IPS-15b (cell line): ENCODE results near the gene TTLL4.

Experiments used
- H3K27me3 ChIP-seq: one replicate; pipeline ENCODE4 v1.6.1; 2013; ENCODE audit warnings: low read length; ENCODE audit not compliant: control insufficient read depth, insufficient read depth
- H3K36me3 ChIP-seq: one replicate; pipeline ENCODE4 v1.6.1; 2013; ENCODE audit warnings: low read length; ENCODE audit not compliant: control insufficient read depth, insufficient read depth
- H3K4me1 ChIP-seq: one replicate; pipeline ENCODE4 v1.6.1; 2013; ENCODE audit warnings: mild to moderate bottlenecking, low read length; ENCODE audit not compliant: control insufficient read depth, insufficient read depth
- H3K4me3 ChIP-seq: one replicate; pipeline ENCODE4 v1.5.1; 2013; ENCODE audit warnings: low read depth, low read length
- H3K9ac ChIP-seq: one replicate; pipeline ENCODE4 v1.6.1; 2013; ENCODE audit warnings: low read depth, mild to moderate bottlenecking, low read length
- H3K9me3 ChIP-seq: one replicate; pipeline ENCODE4 v1.6.1; 2013; ENCODE audit warnings: mild to moderate bottlenecking, low read length; ENCODE audit not compliant: control insufficient read depth, insufficient read depth

TTLL4 gene, protein sequence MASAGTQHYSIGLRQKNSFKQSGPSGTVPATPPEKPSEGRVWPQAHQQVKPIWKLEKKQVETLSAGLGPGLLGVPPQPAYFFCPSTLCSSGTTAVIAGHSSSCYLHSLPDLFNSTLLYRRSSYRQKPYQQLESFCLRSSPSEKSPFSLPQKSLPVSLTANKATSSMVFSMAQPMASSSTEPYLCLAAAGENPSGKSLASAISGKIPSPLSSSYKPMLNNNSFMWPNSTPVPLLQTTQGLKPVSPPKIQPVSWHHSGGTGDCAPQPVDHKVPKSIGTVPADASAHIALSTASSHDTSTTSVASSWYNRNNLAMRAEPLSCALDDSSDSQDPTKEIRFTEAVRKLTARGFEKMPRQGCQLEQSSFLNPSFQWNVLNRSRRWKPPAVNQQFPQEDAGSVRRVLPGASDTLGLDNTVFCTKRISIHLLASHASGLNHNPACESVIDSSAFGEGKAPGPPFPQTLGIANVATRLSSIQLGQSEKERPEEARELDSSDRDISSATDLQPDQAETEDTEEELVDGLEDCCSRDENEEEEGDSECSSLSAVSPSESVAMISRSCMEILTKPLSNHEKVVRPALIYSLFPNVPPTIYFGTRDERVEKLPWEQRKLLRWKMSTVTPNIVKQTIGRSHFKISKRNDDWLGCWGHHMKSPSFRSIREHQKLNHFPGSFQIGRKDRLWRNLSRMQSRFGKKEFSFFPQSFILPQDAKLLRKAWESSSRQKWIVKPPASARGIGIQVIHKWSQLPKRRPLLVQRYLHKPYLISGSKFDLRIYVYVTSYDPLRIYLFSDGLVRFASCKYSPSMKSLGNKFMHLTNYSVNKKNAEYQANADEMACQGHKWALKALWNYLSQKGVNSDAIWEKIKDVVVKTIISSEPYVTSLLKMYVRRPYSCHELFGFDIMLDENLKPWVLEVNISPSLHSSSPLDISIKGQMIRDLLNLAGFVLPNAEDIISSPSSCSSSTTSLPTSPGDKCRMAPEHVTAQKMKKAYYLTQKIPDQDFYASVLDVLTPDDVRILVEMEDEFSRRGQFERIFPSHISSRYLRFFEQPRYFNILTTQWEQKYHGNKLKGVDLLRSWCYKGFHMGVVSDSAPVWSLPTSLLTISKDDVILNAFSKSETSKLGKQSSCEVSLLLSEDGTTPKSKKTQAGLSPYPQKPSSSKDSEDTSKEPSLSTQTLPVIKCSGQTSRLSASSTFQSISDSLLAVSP

DNA sequence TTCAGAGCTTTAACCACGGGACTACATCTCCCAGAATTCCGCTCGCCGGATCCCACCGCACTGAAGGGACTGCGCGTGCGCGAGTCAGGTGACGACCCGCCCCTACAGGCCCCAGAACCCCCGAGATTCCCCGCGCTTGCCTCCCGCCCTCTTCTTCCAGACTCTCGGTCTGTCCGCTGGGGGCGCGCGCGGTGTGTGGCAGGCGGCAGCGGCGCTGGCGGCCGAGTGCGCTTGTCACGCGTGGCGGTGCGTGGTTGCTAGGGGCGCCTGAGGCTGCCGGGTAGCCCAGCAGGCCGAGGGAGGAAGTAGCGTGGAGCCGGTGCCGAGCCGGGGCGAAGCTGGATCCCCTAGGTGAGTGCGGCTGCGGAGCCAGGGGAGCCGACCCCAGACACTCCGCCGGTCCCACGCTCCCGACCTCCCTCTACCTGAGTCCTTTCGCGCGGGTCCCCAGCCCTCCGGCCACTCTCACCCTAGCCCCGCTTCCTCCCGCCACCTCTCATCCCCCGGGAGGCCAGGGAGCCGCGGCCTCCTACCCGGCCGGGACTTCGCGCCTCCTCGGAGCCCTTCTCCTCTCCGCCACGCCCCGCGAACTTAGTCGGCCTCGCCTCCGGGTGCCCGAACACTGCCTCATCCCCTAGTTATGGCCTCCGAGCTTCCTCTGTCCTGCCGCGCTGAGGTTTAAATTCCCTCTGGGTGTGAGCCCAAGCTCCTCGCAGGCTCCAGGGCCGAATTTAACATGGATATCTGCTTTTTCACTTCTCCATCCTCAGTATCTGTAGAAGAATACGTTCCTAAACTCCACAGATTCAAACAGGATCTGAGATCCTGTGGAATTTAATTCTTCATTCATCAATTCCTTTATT, at the start of gene TTLL4:
Gene TTLL4, plus strand, starts transcription at position 149 of the 863 bp plus-strand sequence. CDS start 26,842 bp downstream, outside the sequence.
- Histone ChIP-seq H3K9ac (peak within 1 kb of the TSS; percentile 79), H3K4me3 (peak within 1 kb of the TSS; percentile 74), H3K27me3 (no peaks in the 10 kb centered on the region), H3K36me3 (no peaks in the 10 kb centered on the region), H3K4me1 (no peaks in the 10 kb centered on the region), H3K9me3 (no peaks in the 10 kb centered on the region)

DNA sequence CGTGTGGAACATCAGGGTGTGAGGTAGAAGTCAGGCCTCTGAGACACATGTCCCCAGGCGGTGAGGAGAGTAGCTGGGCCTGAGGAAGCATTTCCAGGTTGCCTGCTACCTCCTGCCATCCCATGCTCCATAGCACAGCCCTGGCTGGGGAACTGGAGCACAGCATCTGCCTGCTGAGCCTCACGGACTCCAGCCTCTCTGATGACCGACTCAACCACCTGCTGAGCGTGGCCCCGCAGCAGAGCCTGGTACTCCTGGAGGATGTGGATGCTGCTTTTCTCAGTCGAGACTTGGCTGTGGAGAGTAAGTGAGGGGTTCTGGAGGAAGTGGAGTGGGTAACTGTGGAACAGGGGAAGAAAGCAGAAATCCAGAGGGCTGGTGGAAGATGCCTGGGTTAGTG, 48.3 kb upstream of the TTLL4 start:
- Histone ChIP-seq H3K9ac (no peak overlapping the region), H3K36me3 (peaks cover 41% of the 10 kb centered on the region), H3K4me1 (peaks cover 2% of the 10 kb centered on the region), H3K9me3 (no peaks in the 10 kb centered on the region), H3K27me3 (no peaks in the 10 kb centered on the region), H3K4me3 (no peak overlapping the region)

DNA sequence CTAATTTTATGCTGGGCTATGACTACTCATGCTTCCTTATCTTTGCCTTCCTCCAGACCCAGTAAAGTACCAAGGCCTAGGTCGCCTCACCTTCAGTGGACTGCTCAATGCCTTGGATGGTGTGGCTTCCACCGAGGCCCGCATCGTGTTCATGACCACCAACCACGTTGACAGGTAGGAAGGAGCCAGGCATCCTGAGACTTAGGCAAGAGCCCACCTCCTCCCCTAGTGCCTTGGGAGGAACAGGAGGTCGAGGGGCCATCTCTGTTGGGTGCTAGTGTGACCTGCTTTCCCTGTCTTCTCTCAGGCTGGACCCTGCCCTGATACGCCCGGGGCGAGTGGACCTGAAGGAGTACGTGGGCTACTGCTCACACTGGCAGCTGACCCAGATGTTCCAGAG, 47.8 kb upstream of the TTLL4 start:
- Histone ChIP-seq H3K9ac (no peak overlapping the region), H3K9me3 (no peaks in the 10 kb centered on the region), H3K4me3 (no peak overlapping the region), H3K4me1 (peaks cover 2% of the 10 kb centered on the region), H3K27me3 (no peaks in the 10 kb centered on the region), H3K36me3 (peaks cover 45% of the 10 kb centered on the region)

DNA sequence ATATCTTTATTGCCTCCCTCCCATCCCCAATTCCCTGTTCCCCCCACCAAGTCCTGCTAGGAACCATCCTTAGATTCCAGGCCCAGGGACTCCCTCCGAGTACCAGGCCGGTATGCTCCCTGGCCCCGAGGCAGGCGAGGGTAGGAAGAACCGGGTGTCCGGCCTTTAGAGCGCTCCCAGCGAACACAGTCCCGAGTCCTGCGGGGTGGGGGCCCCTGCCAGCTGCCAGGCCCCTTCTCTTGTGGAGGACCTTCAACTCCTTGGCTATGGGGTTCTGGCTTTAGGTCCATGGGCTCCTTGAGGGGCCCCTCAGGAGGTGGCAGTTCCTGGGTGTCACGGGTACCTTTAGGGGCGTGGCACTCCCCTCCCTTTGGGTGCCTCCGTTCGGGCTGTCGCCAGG, 46.7 kb upstream of the TTLL4 start:
- H3K9ac ChIP-seq = no peak overlapping the region
- peaks cover 2% of the 10 kb centered on the region for H3K4me1 ChIP-seq
- H3K4me3 ChIP-seq = no peak overlapping the region
- peaks cover 48% of the 10 kb centered on the region for H3K36me3 ChIP-seq
- no peaks in the 10 kb centered on the region for H3K27me3 ChIP-seq
- H3K9me3 ChIP-seq = no peaks in the 10 kb centered on the region

DNA sequence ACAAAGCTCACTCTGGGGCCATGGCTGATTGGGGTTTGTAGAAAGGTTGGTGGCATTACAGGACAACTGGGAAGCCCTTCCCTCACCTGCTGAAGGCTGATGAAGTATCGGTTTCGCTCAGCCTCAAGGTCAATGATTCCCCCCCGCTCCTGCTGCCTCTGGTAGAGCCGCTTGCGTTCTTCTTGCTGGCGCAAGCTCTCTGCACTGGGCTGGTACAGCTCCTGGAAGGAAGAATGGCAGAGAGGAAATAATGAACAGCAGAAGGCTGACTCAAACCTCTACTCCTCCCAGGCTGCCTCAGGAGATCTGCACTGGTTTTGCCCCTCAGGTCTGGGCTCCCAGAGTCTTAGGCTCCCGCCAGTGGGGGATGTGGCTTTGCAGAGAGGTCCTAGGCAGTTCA, 46.0 kb upstream of the TTLL4 start:
- Histone ChIP-seq H3K36me3 (peaks cover 48% of the 10 kb centered on the region), H3K4me3 (no peak overlapping the region), H3K27me3 (no peaks in the 10 kb centered on the region), H3K4me1 (peaks cover 2% of the 10 kb centered on the region), H3K9ac (no peak overlapping the region), H3K9me3 (no peaks in the 10 kb centered on the region)

DNA sequence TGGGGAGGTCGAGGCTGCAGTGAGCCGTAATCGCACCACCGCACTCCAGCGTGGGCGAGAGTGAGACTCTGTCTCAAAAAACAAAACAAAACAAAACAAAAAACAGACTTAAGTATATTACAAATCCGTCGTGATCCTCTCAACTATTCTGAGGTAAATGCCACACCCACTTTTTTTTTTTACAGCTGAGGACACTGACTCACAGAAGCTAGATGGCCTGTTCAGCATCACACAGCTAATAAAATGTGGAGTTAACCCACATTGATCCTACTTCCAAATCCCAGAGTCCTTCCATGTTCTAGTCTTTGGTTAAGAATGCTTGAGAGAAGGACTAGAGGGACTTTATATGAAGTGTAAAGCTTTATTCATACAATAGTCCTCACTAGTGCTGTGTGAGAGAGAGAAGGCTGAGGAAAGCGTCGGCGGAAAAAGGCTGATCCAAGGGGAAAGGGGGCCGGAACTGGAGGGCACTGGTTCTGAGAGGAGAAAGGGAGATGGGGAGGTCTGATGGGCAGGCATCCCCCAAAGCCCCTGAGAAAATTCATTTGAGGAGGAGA, 39.5 kb upstream of the TTLL4 start:
- peak overlapping the region; percentile 94 for H3K9ac ChIP-seq
- no peaks in the 10 kb centered on the region for H3K9me3 ChIP-seq
- peaks cover 15% of the 10 kb centered on the region for H3K36me3 ChIP-seq
- peak overlapping the region; percentile 99 for H3K4me3 ChIP-seq
- H3K27me3 ChIP-seq = no peaks in the 10 kb centered on the region
- no peaks in the 10 kb centered on the region for H3K4me1 ChIP-seq

DNA sequence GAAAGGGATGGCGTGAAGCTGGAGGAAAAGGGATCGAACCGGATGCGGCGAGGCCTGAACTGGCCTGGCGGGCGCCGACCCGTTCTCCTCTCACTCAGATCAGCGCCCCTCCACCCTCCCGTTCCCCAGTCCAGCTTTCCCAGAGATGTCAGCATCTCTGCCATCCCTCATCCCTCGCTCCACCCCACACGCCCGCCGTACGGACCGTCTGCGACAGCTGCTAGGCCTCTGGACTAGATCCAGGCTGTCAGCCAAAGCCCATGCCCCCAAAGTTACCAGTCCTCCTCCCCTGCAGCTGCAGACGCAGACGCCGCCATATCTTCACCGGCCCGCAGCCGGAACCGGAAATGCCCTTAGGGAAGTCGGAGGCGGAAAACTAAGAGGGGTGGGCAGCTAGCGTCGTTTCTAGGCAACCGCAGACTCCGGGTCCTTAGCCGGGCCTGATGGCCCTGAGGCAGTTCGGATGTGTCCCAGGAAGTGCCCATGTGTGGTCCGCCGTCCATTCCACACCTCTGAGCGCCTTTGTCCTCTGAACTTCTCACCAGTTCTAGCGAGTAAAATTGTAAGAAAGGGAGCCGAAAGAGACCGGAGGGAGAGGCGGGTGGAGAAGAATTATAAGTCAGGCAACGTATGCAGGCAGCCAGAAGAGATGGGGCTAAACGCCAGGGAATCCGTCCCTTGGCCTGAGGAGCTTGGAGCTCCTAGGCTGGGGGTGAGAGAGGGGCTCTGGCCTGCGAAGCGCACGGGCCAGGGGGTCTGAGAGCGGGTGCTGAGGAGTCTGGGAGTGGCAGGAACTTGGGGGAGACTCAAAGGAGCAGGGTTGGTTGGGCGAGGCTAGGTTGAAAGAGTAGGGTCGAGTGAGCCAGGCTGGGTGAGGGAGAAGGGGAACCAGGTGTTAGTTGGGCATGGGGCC, 38.7 kb upstream of the TTLL4 start, which contains the start of the genes RNF25 and STK36:
Gene RNF25, minus strand, starts transcription at position 349 of the 913 bp plus-strand sequence. Its CDS starts 32 bp downstream, at position 317.
Gene STK36, plus strand, starts transcription at position 433 of the 913 bp plus-strand sequence. CDS start 744 bp downstream, outside the sequence.
- H3K27me3 ChIP-seq = no peaks in the 10 kb centered on the region
- H3K9ac ChIP-seq = peak within 1 kb of the TSS; percentile 94
- peak within 1 kb of the TSS; percentile 99 for H3K4me3 ChIP-seq
- H3K4me1 ChIP-seq = no peaks in the 10 kb centered on the region
- no peaks in the 10 kb centered on the region for H3K9me3 ChIP-seq
- peaks cover 10% of the 10 kb centered on the region for H3K36me3 ChIP-seq

DNA sequence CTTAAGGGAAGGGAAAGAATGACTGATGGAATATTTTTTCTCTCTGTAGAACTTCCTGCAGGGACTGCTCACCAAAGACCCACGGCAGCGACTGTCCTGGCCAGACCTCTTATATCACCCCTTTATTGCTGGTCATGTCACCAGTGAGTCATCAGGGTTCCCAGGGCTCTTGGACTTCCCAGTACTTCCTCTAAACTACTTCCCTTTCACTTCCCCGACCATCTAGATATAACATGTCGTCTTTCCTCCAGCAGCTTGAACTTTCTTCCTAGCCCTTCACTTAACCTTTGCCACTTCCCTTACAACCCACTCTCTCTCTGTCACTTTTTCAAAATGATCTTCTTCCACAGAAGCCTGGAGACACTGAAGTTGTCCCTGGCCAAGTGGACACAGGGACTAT, 31.5 kb upstream of the TTLL4 start:
- Histone ChIP-seq H3K4me3 (no peak overlapping the region), H3K9me3 (no peaks in the 10 kb centered on the region), H3K4me1 (no peaks in the 10 kb centered on the region), H3K9ac (no peak overlapping the region), H3K27me3 (no peaks in the 10 kb centered on the region), H3K36me3 (peaks cover 9% of the 10 kb centered on the region)

DNA sequence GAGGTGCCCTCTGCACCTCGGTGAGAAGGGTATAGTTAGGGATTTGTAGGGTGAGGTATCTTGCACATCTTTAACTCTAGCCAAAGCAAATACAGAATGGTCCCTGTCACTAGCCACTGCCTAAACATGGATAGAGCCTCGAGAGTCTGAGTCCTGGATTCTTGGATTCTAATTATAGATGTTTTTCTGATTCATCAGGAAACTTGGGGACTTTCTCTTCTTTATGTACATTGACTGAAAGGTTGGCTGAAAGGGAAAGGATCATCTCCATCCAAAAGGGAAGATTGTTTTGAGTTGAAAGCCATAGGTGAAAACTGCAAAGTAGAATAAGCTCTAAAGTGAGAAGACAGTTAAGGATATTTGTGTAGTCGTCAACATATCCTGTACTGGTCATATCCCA, 30.6 kb upstream of the TTLL4 start:
- Histone ChIP-seq H3K4me1 (no peaks in the 10 kb centered on the region), H3K27me3 (no peaks in the 10 kb centered on the region), H3K36me3 (peaks cover 12% of the 10 kb centered on the region), H3K4me3 (no peak overlapping the region), H3K9me3 (no peaks in the 10 kb centered on the region), H3K9ac (no peak overlapping the region)
